Skeletal muscle tissue (tissue), 4 donors: ENCODE measurements around the gene SPG7. TPM values are rescaled to one million over a fixed set of nuclear protein-coding genes. Genes with fewer than 3 reads are reported as not detected.
"Not testable (repeated sequence)": the region's sequence is repeated elsewhere in the genome, so short reads cannot be mapped to it uniquely, and the experiment has no call there.

Experiments used
- H3K27ac ChIP-seq: one replicate; pipeline ENCODE4 v1.7.0; 2013; ENCODE audit warnings: mild to moderate bottlenecking, low read depth, low read length, inconsistent platforms
- H3K27me3 ChIP-seq, 3 donors: one replicate each; pipeline ENCODE4 v1.7.0; 2013; ENCODE audit warnings: low read length in 3 of 3; ENCODE audit not compliant: control insufficient read depth in 3 of 3, insufficient read depth in 3 of 3
- H3K36me3 ChIP-seq, 3 donors: one replicate each; pipeline ENCODE4 v1.7.0; 2013; ENCODE audit warnings: low read length in 3 of 3; ENCODE audit not compliant: control insufficient read depth in 3 of 3, insufficient read depth in 3 of 3
- H3K4me1 ChIP-seq, 3 donors: one replicate each; pipeline ENCODE4 v1.7.0; 2013; ENCODE audit warnings: low read length in 3 of 3, mild to moderate bottlenecking in 3 of 3; ENCODE audit not compliant: control insufficient read depth in 3 of 3, insufficient read depth in 3 of 3
- H3K4me3 ChIP-seq, 3 donors: one replicate each; pipeline ENCODE4 v1.7.0; 2013; ENCODE audit warnings: low read length in 3 of 3
- H3K9ac ChIP-seq, 3 donors: one replicate each; pipeline ENCODE4 v1.7.0; 2013; ENCODE audit warnings: low read length in 3 of 3, mild to moderate bottlenecking in 3 of 3, moderate library complexity in 2 of 3, low read depth in 1 of 3
- H3K9me3 ChIP-seq, 3 donors: one replicate each; pipeline ENCODE4 v1.7.0; 2013; ENCODE audit warnings: low read length in 3 of 3; ENCODE audit not compliant: control insufficient read depth in 3 of 3
- total RNA-seq: library from RNA; depleted of rRNA; stranded (reverse); fragments of >200 nt; gene quantifications from one replicate; pipeline ENCODE4 v1.2.3, GENCODE V29; 2014
- donor health status: Osteomylitis.

The SPG7 gene
- total RNA-seq, 1 donor from 2014 or later, result 83.0 TPM

DNA sequence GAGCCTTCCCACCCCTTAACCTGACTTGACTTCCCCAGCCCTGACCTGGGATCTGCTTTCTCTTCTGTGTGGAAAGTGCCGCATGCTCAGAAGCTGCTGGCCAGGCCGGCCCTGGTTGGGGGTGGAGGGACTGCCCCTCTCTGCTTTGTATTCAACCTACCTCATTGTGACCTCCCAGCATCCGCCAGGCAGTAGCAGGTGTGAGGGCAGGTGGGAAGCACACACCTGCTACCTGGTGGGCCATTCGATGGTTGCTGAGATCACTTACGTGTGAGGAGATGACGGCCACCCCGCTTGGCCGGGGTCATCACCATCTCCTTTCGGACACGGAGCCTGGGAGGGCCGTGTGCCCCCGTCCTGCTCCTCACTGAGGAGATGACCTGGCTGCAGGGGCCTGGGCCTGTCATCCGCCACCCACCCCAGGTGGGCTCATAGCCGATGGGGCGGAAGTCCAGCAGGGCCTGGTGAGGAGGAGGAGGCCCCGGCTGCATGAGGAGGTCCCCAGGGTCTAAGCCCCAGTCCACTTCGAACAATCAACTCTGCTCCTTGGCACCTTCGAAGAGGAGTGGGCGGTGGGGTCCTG is 74.5 kb downstream of the SPG7 start:
- Histone ChIP-seq H3K4me3 (no peak overlapping the region), H3K4me1 (peaks cover 0 to 3% (median 0%) of the 10 kb centered on the region in 3 donors), H3K9me3 (peaks cover 0 to 3% (median 0%) of the 10 kb centered on the region in 3 donors), H3K27me3 (peaks cover under 1 to 12% (median 4%) of the 10 kb centered on the region in 3 donors), H3K36me3 (no peaks in the 10 kb centered on the region), H3K27ac (no peak overlapping the region), H3K9ac (no peak overlapping the region)

DNA sequence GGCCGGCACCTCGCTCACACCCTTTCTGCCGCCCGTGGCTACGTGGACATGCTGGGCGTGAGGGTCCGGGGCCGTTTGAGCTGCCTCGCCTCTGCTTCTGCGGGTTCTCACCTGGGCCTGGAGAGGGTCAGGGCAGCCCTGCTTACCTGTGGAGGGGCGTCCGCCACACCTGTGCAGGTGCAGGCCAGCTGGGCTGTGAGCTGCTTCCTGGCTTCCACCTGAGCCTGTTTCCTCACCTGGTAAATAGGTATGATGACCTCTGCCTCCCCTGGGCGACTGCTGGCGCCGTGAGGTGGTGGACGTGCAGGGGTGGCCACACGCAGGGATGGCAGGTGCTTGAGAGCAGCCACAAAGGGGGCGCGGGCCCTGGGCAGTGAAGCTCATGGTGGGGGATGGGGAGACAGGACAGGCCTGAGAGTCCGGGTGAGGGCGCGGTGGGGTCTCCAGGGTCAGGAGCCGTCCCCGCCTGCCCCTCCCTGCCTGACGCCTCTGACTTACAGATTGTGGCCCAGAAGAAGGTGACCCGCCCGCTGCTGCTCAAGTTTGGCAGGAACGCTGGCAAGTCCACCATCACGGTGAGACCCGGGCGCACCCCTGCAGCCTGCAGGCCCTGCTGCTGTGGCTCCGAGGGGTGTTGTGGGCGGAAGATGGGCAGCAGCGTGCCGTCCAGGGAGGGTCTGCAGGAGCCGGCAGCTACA is 75.1 kb downstream of the SPG7 start:
- Histone ChIP-seq H3K9ac (no peak overlapping the region), H3K27ac (no peak overlapping the region), H3K9me3 (peaks cover 0 to 3% (median 0%) of the 10 kb centered on the region in 3 donors), H3K4me3 (no peak overlapping the region), H3K4me1 (peaks cover 0 to 3% (median 0%) of the 10 kb centered on the region in 3 donors), H3K27me3 (peaks cover 0 to 12% (median 4%) of the 10 kb centered on the region in 3 donors), H3K36me3 (no peaks in the 10 kb centered on the region)

DNA sequence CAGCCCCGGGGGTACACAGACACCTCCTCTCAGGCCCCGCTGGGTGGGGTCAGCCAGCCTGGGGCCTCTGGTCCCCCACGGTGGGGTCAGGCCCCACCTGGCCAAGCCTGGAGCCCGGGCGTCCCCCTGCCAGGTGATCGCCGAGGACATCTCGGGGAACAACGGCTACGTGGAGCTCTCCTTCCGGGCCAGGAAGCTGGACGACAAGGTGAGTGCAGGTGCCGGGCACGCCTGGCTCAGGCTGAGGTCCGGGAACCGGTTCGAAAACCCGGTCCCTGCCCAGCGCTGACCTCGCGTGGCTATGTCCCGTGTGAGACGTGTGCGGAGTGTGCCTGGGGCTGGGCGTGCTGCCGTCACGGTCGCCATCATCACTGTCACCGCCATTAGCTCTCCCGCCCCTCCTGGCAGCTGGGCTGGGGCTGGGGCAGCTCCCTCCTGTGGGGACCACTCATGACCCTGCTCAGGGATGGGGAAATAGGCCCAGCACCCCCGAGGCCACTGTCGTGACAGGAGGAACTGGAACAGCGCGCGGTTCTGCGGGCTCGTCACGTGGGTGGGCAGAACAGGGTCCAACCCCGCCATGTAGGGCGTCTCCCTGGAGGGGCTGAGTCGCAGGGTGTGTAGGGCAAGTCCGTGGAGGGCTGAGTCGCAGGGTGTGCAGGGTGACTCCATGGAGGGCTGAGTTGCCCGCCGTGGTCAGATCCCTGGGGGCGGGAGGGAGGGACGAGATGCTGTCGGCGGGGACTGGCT is 75.9 kb downstream of the SPG7 start:
- Histone ChIP-seq H3K9ac (no peak overlapping the region), H3K4me1 (peaks cover 0 to 3% (median 0%) of the 10 kb centered on the region in 3 donors), H3K27me3 (peaks cover 0 to 12% (median 4%) of the 10 kb centered on the region in 3 donors), H3K27ac (no peak overlapping the region), H3K4me3 (no peak overlapping the region), H3K36me3 (no peaks in the 10 kb centered on the region), H3K9me3 (peaks cover 0 to 3% (median 0%) of the 10 kb centered on the region in 3 donors)

DNA sequence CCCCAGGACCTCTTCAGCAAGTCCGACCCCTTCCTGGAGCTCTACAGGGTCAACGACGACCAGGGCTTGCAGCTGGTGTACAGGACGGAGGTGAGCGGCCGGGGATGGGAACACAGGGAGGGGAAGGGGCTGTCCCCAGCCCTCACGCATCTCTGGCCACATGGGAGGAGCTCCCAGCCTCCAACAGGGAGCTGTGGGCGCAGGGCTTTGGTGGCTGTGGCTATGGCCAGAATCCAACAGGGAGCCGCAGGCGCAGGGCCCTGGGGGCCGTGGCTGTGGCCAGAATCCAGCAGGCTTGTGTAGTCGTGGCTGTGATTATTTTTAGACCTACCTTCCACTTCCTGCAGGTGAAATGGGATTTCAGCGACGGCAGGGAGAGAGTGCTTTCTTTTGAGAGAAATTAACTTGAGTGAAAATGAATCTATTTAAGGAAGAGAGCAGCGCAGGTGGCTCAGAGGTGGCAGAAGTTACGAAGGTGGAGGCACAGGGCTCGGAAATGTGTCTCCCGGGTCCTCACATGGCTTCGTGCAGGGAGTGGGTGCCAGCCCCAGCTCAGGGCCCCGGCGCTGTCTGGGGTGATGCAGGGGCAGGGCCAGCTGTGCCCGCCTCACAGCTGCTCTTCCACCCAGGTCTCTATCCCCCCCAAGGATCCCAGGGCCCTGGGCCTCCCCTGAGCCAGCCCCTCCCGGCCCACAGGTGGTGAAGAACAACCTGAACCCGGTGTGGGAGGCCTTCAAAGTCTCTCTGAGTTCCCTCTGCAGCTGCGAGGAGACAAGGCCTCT is 76.8 kb downstream of the SPG7 start:
- H3K9me3 ChIP-seq, result peaks cover 0 to 3% (median 0%) of the 10 kb centered on the region in 3 donors
- H3K4me1 ChIP-seq, result peaks cover 0 to 3% (median 0%) of the 10 kb centered on the region in 3 donors
- H3K27me3 ChIP-seq, result peaks cover 0 to 12% (median 0%) of the 10 kb centered on the region in 3 donors
- no peak overlapping the region for H3K9ac ChIP-seq
- H3K4me3 ChIP-seq, result no peak overlapping the region
- no peaks in the 10 kb centered on the region for H3K36me3 ChIP-seq
- H3K27ac ChIP-seq, result no peak overlapping the region

DNA sequence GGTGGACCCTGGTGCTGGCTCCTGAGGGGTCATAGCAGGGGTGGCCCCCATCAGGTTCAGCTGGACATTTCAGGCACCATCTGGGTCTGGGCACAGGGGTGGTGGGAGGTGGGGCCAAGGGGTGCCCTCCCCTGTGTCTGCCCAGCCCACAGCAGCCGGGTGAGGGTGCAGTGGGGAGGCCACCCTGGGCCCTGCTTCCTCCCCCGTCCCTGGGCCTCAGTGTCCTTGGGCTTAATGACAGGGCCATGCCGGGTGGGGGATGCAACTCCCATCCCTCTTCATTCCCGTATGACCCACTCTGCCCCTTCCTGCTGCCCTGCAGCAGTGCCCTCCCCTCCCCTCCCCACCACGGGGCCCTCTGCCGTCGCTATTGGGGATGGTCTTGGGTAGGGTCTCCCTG is 78.0 kb downstream of the SPG7 start:
- no peak overlapping the region for H3K27ac ChIP-seq
- H3K27me3 ChIP-seq, result peaks cover 0 to 12% (median 0%) of the 10 kb centered on the region in 3 donors
- H3K4me3 ChIP-seq, result no peak overlapping the region
- H3K36me3 ChIP-seq, result no peaks in the 10 kb centered on the region
- no peaks in the 10 kb centered on the region for H3K9me3 ChIP-seq
- peaks cover 0 to 3% (median 0%) of the 10 kb centered on the region in 3 donors for H3K4me1 ChIP-seq
- H3K9ac ChIP-seq, result no peak overlapping the region

DNA sequence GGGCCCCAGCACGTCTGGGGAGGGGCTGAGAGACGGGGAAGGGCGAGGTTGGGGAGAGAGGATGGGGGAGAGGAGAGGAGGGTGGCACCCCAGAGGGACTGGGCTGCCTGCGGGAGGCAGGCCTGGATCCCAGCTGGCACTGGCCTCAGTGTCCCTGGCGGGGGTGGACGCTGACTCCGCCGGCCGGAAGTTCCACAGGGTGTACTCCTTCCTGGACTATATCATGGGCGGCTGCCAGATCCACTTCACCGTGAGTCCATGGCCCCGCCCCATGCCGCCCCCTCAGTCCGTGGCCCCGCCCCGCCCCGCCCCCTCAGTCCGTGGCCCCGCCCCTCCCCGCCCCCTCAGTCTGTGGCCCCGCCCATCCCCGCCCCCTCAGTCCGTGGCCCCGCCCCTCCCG is 78.7 kb downstream of the SPG7 start:
- no peaks in the 10 kb centered on the region for H3K36me3 ChIP-seq
- H3K9ac ChIP-seq, result no peak overlapping the region
- H3K4me1 ChIP-seq, result peaks cover 0 to 1% (median 0%) of the 10 kb centered on the region in 3 donors
- no peak overlapping the region for H3K4me3 ChIP-seq
- no peaks in the 10 kb centered on the region for H3K9me3 ChIP-seq
- peaks cover 0 to 12% (median 0%) of the 10 kb centered on the region in 3 donors for H3K27me3 ChIP-seq
- no peak overlapping the region for H3K27ac ChIP-seq

DNA sequence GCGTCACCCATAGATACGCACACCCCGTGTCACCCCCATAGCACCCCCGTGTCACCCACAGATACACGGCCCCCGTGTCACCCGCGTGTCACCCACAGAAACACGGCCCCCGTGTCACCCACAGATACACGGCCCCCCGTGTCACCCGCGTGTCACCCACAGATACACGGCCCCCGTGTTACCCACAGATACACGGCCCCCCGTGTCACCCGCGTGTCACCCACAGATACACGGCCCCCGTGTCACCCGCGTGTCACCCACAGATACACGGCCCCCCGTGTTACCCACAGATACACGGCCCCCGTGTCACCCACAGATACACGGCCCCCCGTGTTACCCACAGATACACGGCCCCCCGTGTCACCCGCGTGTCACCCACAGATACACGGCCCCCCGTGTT is 79.5 kb downstream of the SPG7 start:
- H3K4me3 ChIP-seq, H3K9me3 ChIP-seq, H3K27ac ChIP-seq, H3K36me3 ChIP-seq, H3K9ac ChIP-seq, H3K4me1 ChIP-seq: not testable (repeated sequence)
- peaks cover 0 to 12% (median 0%) of the 10 kb centered on the region in 3 donors for H3K27me3 ChIP-seq

DNA sequence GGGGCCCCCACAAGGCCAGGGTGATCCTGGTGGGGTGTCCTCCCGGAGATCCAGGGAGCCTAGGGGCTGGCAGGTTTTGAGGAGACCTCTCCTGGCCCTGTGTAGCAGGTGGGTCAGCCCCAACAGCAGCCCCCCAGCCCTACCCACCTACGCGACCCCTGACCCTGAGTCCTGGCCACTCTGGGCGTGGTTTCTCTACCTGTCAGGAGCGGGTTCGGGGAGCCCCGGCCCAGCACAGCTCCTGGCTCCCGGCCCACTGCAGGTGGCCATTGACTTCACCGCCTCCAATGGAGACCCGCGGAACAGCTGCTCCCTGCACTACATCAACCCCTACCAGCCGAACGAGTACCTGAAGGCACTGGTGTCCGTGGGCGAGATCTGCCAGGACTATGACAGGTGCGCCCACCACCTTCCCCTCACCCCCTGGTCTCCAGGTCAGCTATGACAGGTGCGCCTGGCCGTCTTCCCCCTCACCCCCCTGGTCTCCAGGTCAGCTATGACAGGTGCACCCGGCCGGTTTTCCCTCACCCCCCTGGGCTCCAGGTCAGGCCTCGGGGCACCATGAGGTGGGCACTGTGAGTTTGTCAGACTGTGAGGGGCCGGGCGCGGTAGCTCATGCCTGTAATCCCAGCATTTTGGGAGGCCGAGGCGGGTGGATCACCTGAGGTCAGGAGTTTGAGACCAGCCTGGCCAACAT is 80.4 kb downstream of the SPG7 start:
- H3K4me1 ChIP-seq, result no peaks in the 10 kb centered on the region
- no peak overlapping the region for H3K27ac ChIP-seq
- H3K4me3 ChIP-seq, result no peak overlapping the region
- H3K9me3 ChIP-seq, result no peaks in the 10 kb centered on the region
- H3K27me3 ChIP-seq, result peaks cover 0 to 12% (median 0%) of the 10 kb centered on the region in 3 donors
- no peaks in the 10 kb centered on the region for H3K36me3 ChIP-seq
- H3K9ac ChIP-seq, result no peak overlapping the region

DNA sequence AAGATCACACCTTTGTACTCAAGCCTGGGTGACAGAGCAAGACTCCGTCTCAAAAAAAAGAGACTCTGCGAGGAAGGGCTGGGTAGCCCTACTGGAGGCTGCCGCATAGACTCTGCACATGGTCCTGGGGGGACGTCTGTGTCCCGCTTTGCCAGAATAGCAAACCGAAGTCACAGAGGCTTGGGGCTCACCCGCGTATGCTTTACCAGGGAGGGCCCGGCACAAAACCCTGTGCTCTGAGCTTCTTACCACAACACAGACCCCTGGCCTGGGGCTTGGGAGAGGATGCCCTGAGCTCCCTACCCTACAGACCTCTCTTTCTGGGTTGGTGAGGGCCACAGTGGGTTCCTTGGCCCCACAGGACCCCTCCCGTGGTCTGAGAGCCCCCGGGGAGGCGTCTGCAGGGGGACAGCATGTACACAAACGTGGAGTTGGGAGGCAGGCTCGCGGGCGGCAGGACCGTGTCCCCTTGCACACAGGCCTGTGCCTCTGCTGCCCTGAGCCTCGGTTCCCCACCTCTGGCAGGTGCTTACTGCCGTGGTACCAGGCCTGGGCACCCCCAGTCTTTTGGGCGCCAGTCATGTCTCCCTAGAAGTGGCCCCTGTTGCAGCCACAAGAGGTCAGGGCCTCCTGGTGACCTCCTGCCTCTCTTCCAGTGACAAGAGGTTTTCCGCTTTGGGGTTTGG is 81.2 kb downstream of the SPG7 start:
- Histone ChIP-seq H3K27ac (no peak overlapping the region), H3K9me3 (no peaks in the 10 kb centered on the region), H3K9ac (no peak overlapping the region), H3K4me3 (no peak overlapping the region), H3K36me3 (no peaks in the 10 kb centered on the region), H3K4me1 (no peaks in the 10 kb centered on the region), H3K27me3 (peaks cover 0 to 6% (median 0%) of the 10 kb centered on the region in 3 donors)
